ENCODE data around the gene MYL9. TPM values are rescaled to one million over a fixed set of nuclear protein-coding genes. Genes with fewer than 3 reads are reported as not detected.

The MYL9 gene
- total and polyA plus RNA-seq, 2 donors (not counting 3 experiments of a cell fraction or from before 2014, with no cell fraction given), result 41.7 to 116 TPM

DNA sequence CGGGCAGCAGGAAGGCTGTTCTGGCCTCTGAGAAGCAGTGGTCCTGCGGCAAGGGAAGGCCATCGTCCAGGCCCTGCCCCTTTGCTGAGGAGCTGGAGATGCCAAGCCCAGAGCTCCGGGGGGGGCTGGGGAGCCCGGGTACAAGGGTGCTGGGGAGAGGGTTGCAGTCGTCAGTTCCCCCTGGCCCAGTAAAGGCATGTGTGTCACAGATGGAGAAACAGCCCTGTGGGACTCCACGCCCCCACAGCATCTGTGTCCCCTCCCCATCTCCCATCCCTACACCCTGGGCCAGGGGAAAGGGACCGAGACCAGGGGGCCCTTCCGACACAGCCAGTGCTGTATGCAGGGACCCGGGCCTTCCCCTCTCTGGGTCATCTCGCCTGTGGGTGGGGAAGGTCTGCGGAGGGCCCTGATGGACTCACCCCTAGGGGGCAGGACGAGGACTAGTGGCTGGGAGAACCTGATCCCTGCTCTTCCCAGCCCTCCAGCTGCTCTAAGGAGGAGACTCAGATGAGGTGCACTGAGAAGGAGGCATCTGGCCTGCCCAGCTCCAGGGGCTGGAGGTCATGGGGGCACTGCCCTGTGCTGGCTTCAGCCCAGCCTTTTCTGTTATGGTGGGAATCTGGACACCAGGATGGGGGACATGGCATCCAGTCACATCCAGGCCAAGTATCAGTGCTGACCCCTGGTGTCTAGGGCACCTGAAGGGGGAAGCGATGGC lies 609 bp downstream of the MYL9 start:
- Histone ChIP-seq H2AFZ (ENCODE audit: low read depth, low read length) (peak overlapping the region; percentile 97), H3K9ac (replicated peaks; ENCODE audit: extremely low read depth, insufficient read depth, low read length) (peak overlapping the region; percentile 77), H3K27me3 (ENCODE audit: control insufficient read depth in 2 of 2, insufficient read depth in 2 of 2, low read length in 2 of 2) (no peaks in the 10 kb centered on the region), H3K9me1 (replicated peaks; ENCODE audit: control insufficient read depth, extremely low read depth, insufficient read depth, low read length) (no peaks in the 10 kb centered on the region), H3K4me1 (ENCODE audit: control insufficient read depth, extremely low read depth, insufficient read depth, low read length) (peaks cover 11% of the 10 kb centered on the region), H3K79me2 (ENCODE audit: control insufficient read depth, insufficient read depth, low read length) (no peaks in the 10 kb centered on the region), H3K4me3 (replicated peaks in 1 of 3; ENCODE audit: insufficient read depth in 1 of 3, low read depth in 1 of 3, low read length in 3 of 3) (peak overlapping the region; percentile 26 to 77 (median 55)), H3K36me3 (ENCODE audit: control insufficient read depth in 2 of 2, extremely low read depth in 1 of 2, insufficient read depth in 2 of 2, low read length in 2 of 2) (no peaks in the 10 kb centered on the region), H3K4me2 (ENCODE audit: insufficient read depth, low read length) (peak overlapping the region; percentile 15), H3K9me3 (replicated peaks; ENCODE audit: control insufficient read depth, insufficient read depth, low read length) (no peaks in the 10 kb centered on the region), H4K20me1 (replicated peaks; ENCODE audit: control insufficient read depth, extremely low read depth, insufficient read depth, low read length) (no peaks in the 10 kb centered on the region), H3K27ac (ENCODE audit: insufficient read depth, low read depth, low read length) (peak overlapping the region; percentile 53)
- intact Hi-C loops (cut with micrococcal nuclease) (loop anchor here (1.0 to 5.0 kb wide), 2 partner anchors 63 to 80 kb away; partner anchors contain the start of gene RAB5IF), dilution Hi-C loops (cut with MboI; ENCODE audit: extremely low pct_ligation_motif_present, low sequenced_read_pairs) (no loop called here)
- no peak for TF ChIP-seq JUN (IDR thresholded peaks at IDR 0.05; ENCODE audit: borderline replicate concordance, insufficient read depth, insufficient read length, low read depth)
- TF ChIP-seq, protein P1, sequence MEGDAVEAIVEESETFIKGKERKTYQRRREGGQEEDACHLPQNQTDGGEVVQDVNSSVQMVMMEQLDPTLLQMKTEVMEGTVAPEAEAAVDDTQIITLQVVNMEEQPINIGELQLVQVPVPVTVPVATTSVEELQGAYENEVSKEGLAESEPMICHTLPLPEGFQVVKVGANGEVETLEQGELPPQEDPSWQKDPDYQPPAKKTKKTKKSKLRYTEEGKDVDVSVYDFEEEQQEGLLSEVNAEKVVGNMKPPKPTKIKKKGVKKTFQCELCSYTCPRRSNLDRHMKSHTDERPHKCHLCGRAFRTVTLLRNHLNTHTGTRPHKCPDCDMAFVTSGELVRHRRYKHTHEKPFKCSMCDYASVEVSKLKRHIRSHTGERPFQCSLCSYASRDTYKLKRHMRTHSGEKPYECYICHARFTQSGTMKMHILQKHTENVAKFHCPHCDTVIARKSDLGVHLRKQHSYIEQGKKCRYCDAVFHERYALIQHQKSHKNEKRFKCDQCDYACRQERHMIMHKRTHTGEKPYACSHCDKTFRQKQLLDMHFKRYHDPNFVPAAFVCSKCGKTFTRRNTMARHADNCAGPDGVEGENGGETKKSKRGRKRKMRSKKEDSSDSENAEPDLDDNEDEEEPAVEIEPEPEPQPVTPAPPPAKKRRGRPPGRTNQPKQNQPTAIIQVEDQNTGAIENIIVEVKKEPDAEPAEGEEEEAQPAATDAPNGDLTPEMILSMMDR (IDR thresholded peaks at IDR 0.05; ENCODE audit: extremely low read depth in 1 of 2, insufficient read depth in 1 of 2, low read depth in 1 of 2, low read length in 2 of 2), result peak; percentile 62 to 72
- CTCF ChIA-PET, result interaction anchor here (0.6 to 1.6 kb wide), 5 partner anchors 16 to 469 kb away, joined by 3 to 8 read pairs (median 5); partner anchors contain the start of gene RAB5IF
- DNase-seq (ENCODE audit: low read depth, low spot score) (peak; percentile 26), FAIRE-seq (peak; percentile 76)
- no TSS peak for BruUV-seq (replicated peaks)
- POLR2A ChIA-PET, result interaction anchor here (0.5 to 1.5 kb wide), 3 partner anchors 34 to 595 kb away, joined by 3 read pairs; partner anchors contain the start of gene RAB5IF
